Ascending aorta (tissue), 2 donors: ENCODE data around the gene P2RX2. TPM values are rescaled to one million over a fixed set of nuclear protein-coding genes. Genes with fewer than 3 reads are reported as not detected.

Experiments
- DNase-seq, 2 donors: peaks; one replicate each; pipeline ENCODE4 v3.0.0-alpha.2; 2019; ENCODE audit warnings: low spot score in 2 of 2
- H3K27ac ChIP-seq, 2 donors: fragments of 200-600 bp; sonication (generic); one replicate each; pipeline ENCODE4 v1.5.1; 2016 to 2017; ENCODE audit warnings: mild to moderate bottlenecking in 1 of 2
- H3K27me3 ChIP-seq: fragments of 200-600 bp; sonication (generic); one replicate; pipeline ENCODE4 v1.5.1; 2017
- H3K36me3 ChIP-seq, 2 donors: fragments of 200-600 bp; sonication (generic); one replicate each; pipeline ENCODE4 v1.5.1; 2016
- H3K4me1 ChIP-seq, 2 donors: fragments of 200-600 bp; sonication (generic); one replicate each; pipeline ENCODE4 v1.5.1; 2016 to 2017; ENCODE audit warnings: mild to moderate bottlenecking in 1 of 2
- H3K4me3 ChIP-seq, 2 donors: fragments of 200-600 bp; sonication (generic); one replicate each; pipeline ENCODE4 v1.5.1; 2016 to 2017; ENCODE audit warnings: mild to moderate bottlenecking in 1 of 2
- H3K9me3 ChIP-seq, 2 donors: fragments of 200-600 bp; sonication (generic); one replicate each; pipeline ENCODE4 v1.5.1; 2016
- intact Hi-C: fragments of 100-400 bp; cut with DNase I; formaldehyde crosslinking; loops from one replicate; pipeline ENCODE4 v1.15.1; 2023
- total RNA-seq: library from RNA; depleted of rRNA; stranded (reverse); fragments of >200 nt; gene quantifications from one replicate; pipeline ENCODE4 v1.1.0, GENCODE V29; 2016
- TF ChIP-seq, protein P1 (sequence below), 3 experiments: fragments of 200-600 bp in 2 of 3; fragments of 450-650 bp in 1 of 3; sonication (generic) in 2 of 3; IDR thresholded peaks; one replicate each; pipeline ENCODE4 v1.5.1; 2016 to 2019; ENCODE audit warnings: antibody characterized with exemption in 3 of 3, mild to moderate bottlenecking in 1 of 3, moderate library complexity in 1 of 3

The P2RX2 gene
- total RNA-seq, 1 donor from 2014 or later: not detected

DNA sequence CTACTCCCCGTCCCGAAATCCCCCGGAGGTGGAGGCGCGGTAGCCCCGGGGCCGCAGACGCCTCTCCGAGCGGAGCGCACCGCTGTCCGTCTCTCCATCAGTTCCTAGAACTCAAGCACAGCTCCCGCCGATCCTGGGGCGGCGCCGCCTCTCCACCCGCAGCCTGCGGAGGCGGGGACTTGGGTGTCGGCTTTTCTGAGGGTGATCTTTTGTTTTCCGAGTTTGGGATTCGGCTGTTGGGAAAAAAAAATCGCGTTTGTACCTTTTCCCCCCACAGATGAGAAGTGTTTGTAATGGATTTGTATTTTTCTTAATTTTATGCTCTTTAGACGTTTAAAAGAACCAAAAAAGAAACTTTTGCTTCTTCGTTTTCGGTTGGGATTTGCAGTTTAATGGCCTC, 34.8 kb upstream of the P2RX2 start:
- peaks cover 13 to 34% of the 10 kb centered on the region in 2 donors for H3K36me3 ChIP-seq
- no peak overlapping the region for H3K4me3 ChIP-seq
- no peak for DNase-seq
- H3K9me3 ChIP-seq: no peaks in the 10 kb centered on the region
- H3K4me1 ChIP-seq: no peaks in the 10 kb centered on the region
- intact Hi-C loops: no loop called here
- no peak overlapping the region for H3K27ac ChIP-seq
- H3K27me3 ChIP-seq: no peaks in the 10 kb centered on the region
- TF ChIP-seq, protein P1, sequence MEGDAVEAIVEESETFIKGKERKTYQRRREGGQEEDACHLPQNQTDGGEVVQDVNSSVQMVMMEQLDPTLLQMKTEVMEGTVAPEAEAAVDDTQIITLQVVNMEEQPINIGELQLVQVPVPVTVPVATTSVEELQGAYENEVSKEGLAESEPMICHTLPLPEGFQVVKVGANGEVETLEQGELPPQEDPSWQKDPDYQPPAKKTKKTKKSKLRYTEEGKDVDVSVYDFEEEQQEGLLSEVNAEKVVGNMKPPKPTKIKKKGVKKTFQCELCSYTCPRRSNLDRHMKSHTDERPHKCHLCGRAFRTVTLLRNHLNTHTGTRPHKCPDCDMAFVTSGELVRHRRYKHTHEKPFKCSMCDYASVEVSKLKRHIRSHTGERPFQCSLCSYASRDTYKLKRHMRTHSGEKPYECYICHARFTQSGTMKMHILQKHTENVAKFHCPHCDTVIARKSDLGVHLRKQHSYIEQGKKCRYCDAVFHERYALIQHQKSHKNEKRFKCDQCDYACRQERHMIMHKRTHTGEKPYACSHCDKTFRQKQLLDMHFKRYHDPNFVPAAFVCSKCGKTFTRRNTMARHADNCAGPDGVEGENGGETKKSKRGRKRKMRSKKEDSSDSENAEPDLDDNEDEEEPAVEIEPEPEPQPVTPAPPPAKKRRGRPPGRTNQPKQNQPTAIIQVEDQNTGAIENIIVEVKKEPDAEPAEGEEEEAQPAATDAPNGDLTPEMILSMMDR (IDR thresholded peaks at IDR 0.05): no peak

DNA sequence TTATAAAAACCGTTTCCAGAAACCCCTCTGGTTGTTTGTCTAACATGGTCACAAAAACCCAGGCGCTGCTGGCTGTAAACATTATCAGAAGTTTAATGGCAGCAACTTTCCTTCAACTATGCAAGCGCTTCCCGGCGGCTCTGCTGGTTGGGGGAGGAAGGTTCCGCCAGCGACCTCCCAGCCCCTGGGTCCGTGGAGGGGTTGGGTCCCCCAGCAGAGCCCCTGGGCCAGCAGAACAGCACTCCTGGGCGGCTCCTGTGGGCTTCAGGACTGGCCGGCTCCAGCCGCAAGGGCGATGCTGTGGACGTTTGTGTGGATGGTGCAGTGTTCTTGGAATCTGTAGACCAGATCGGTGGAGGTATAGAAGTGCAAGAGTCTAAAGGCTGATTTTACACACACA, 34.1 kb upstream of the P2RX2 start:
- no peak for DNase-seq
- H3K27me3 ChIP-seq: no peaks in the 10 kb centered on the region
- no peaks in the 10 kb centered on the region for H3K9me3 ChIP-seq
- no peak overlapping the region for H3K27ac ChIP-seq
- TF ChIP-seq, protein P1 (IDR thresholded peaks at IDR 0.05): no peak
- peaks cover 13 to 29% of the 10 kb centered on the region in 2 donors for H3K36me3 ChIP-seq
- H3K4me1 ChIP-seq: no peaks in the 10 kb centered on the region
- intact Hi-C loops: no loop called here
- no peak overlapping the region for H3K4me3 ChIP-seq

DNA sequence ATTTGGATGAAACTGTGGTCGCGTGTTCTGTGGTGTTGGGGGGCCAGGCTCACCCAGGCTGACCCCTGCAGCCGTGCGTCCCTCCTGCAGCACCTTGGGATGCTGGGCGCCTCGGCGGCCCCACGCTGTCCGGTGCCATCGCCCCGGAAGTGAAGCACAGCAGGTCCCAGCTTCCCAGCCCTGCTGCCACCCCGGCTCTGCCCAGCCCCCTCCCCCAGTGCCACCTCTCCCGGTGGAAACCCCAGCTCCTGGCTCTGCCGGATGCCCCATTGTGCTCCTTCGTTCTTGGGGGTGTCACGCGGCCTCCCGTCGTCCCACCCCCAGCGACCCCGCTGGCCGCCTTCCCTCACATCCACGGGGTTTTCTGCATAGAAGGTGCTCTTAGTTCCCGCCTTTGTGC, 33.4 kb upstream of the P2RX2 start:
- Histone ChIP-seq H3K9me3 (no peaks in the 10 kb centered on the region), H3K27ac (no peak overlapping the region), H3K27me3 (no peaks in the 10 kb centered on the region), H3K4me1 (no peaks in the 10 kb centered on the region), H3K36me3 (peaks cover 13 to 25% of the 10 kb centered on the region in 2 donors), H3K4me3 (no peak overlapping the region)
- TF ChIP-seq, protein P1 (IDR thresholded peaks at IDR 0.05): no peak
- DNase-seq: no peak
- intact Hi-C loops: no loop called here

DNA sequence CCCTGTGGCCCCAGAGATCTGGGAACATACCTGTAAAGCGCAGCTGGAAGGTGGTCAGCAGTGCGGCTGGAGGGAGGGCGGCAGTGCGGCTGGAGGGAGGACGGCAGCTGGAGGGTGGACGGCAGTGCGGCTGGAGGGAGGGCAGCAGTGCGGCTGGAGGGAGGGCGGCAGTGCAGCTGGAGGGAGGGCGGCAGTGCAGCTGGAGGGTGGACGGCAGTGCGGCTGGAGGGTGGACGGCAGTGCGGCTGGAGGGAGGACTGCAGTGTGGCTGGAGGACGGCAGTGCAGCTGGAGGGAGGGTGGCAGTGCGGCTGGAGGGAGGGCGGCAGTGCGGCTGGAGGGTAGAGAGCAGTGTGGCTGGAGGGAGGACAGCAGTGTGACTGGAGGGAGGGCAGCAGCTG, 31.6 kb upstream of the P2RX2 start:
- intact Hi-C loops: no loop called here
- peaks cover 0 to 10% of the 10 kb centered on the region in 2 donors for H3K36me3 ChIP-seq
- H3K27ac ChIP-seq: no peak overlapping the region

DNA sequence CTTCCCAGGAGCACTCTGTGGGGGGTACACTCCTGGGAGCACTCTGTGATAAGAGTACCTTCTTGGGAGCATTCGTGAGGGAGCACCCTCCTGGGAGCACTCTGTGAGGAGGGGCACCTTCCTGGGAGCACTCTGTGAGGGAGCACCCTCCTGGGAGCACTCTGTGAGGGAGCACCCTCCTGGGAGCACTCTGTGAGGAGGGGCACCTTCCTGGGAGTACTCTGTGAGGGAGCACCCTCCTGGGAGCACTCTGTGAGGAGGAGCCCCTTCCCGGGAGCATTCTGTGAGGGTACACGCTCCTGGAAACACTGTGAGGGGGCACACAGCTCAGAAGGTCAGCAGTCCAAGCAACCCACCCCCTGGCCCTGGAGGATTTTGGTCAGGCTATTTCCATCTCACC, 30.8 kb upstream of the P2RX2 start:
- Histone ChIP-seq H3K4me3 (no peak overlapping the region), H3K36me3 (peaks cover 0 to 2% of the 10 kb centered on the region in 2 donors), H3K27me3 (no peaks in the 10 kb centered on the region), H3K4me1 (no peaks in the 10 kb centered on the region), H3K9me3 (no peaks in the 10 kb centered on the region), H3K27ac (no peak overlapping the region)
- intact Hi-C loops: no loop called here
- no peak for DNase-seq
- TF ChIP-seq, protein P1 (IDR thresholded peaks at IDR 0.05): no peak

More for the DNA sequence above, 31.6 kb upstream of the P2RX2 start:
- no peak for DNase-seq
- TF ChIP-seq, protein P1 (IDR thresholded peaks at IDR 0.05): no peak
- Histone ChIP-seq H3K9me3 (no peaks in the 10 kb centered on the region), H3K27me3 (no peaks in the 10 kb centered on the region), H3K4me3 (no peak overlapping the region), H3K4me1 (no peaks in the 10 kb centered on the region)

DNA sequence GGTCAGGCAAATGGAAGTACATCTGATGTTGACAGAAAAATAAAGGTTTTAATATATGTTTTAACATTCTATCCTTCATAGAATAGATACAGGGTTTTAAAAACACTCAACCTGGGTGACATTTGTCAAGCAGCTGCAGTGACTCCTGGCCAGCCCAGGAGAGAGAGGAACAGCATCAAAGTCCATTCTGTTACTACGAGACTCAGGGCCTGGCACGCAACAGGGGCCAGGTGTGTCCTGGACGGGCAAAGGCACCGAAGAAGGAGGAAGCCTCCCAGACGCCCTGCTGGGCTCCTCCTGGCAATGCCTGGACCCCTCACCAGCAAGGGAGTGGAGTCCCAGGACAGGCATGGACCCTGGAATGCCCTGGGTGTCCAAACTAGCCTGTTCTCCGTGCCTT, 30.3 kb upstream of the P2RX2 start:
- intact Hi-C loops: no loop called here

More for the DNA sequence above, 30.3 kb upstream of the P2RX2 start:
- Histone ChIP-seq H3K36me3 (no peaks in the 10 kb centered on the region), H3K4me1 (no peaks in the 10 kb centered on the region), H3K27me3 (no peaks in the 10 kb centered on the region), H3K9me3 (no peaks in the 10 kb centered on the region), H3K27ac (no peak overlapping the region), H3K4me3 (no peak overlapping the region)
- no peak for DNase-seq
- TF ChIP-seq, protein P1 (IDR thresholded peaks at IDR 0.05): no peak
